ENCODE data around the gene ADGRG3. TPM values are rescaled to one million over a fixed set of nuclear protein-coding genes. Genes with fewer than 3 reads are reported as not detected.

ADGRG3 gene
- total and polyA plus RNA-seq, 10 of the 15 experiments (the other 5 are each of a cell fraction or from before 2014, with no cell fraction given), result 0.10 to 0.11 (median 0.10) TPM; not detected in 7

- H2AFZ ChIP-seq (ENCODE audit: control insufficient read depth, low read depth, low read length), result no peak overlapping the region
- CTCF ChIA-PET, result interaction anchor here (0.7 to 8.1 kb wide), 3 partner anchors 51 to 76 kb away, joined by 3 to 210 read pairs (median 4); no protein-coding TSS in a partner anchor
- SMC1A ChIA-PET (ENCODE audit: uncharacterized antibody, unreplicated experiment), result interaction anchor here (1.2 kb wide), 1 partner anchor 75 kb away, joined by 4 read pairs; no protein-coding TSS in a partner anchor
- no peaks in the 10 kb centered on the region for H3K79me2 ChIP-seq (ENCODE audit: control insufficient read depth, insufficient read depth, low read length)
- no peak overlapping the region for H3K9ac ChIP-seq (ENCODE audit: control insufficient read depth, insufficient read depth, low read length)
- peak; percentile 64 for TF ChIP-seq NR2C1 (IDR thresholded peaks at IDR 0.05)
- 0 out of 2 replicates have a peak, but pooled peaks have one; percentile 22 for TF ChIP-seq RAD21 (IDR thresholded peaks at IDR 0.05; ENCODE audit: insufficient read depth, low read depth, low read length)
- TF ChIP-seq, protein P1, sequence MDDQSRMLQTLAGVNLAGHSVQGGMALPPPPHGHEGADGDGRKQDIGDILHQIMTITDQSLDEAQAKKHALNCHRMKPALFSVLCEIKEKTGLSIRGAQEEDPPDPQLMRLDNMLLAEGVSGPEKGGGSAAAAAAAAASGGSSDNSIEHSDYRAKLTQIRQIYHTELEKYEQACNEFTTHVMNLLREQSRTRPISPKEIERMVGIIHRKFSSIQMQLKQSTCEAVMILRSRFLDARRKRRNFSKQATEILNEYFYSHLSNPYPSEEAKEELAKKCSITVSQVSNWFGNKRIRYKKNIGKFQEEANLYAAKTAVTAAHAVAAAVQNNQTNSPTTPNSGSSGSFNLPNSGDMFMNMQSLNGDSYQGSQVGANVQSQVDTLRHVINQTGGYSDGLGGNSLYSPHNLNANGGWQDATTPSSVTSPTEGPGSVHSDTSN (IDR thresholded peaks at IDR 0.05; ENCODE audit: insufficient replicate concordance, low read depth, low read length), result no peak
- no peak for TF ChIP-seq ESRRA (IDR thresholded peaks at IDR 0.05; ENCODE audit: low read length)
- no peak for TF ChIP-seq KDM1A (IDR thresholded peaks at IDR 0.05; ENCODE audit: borderline replicate concordance)
- TF ChIP-seq NR2F1 (conservative IDR thresholded peaks at IDR 0.05), result peak; percentile 47; the same call in 1 of the 2 replicates
- no peak for TF ChIP-seq KLF5 (IDR thresholded peaks at IDR 0.05; ENCODE audit: partially characterized antibody)
- no peak for TF ChIP-seq BCL11A (IDR thresholded peaks at IDR 0.05; ENCODE audit: low read depth, low read length)
- TF ChIP-seq STAT3 (IDR thresholded peaks at IDR 0.05; ENCODE audit: low read depth, low read length), result no peak
- no peak for TF ChIP-seq NR2C2 (IDR thresholded peaks at IDR 0.05; ENCODE audit: borderline replicate concordance, control insufficient read depth, insufficient read length, low read depth)
- TF ChIP-seq, protein P2, sequence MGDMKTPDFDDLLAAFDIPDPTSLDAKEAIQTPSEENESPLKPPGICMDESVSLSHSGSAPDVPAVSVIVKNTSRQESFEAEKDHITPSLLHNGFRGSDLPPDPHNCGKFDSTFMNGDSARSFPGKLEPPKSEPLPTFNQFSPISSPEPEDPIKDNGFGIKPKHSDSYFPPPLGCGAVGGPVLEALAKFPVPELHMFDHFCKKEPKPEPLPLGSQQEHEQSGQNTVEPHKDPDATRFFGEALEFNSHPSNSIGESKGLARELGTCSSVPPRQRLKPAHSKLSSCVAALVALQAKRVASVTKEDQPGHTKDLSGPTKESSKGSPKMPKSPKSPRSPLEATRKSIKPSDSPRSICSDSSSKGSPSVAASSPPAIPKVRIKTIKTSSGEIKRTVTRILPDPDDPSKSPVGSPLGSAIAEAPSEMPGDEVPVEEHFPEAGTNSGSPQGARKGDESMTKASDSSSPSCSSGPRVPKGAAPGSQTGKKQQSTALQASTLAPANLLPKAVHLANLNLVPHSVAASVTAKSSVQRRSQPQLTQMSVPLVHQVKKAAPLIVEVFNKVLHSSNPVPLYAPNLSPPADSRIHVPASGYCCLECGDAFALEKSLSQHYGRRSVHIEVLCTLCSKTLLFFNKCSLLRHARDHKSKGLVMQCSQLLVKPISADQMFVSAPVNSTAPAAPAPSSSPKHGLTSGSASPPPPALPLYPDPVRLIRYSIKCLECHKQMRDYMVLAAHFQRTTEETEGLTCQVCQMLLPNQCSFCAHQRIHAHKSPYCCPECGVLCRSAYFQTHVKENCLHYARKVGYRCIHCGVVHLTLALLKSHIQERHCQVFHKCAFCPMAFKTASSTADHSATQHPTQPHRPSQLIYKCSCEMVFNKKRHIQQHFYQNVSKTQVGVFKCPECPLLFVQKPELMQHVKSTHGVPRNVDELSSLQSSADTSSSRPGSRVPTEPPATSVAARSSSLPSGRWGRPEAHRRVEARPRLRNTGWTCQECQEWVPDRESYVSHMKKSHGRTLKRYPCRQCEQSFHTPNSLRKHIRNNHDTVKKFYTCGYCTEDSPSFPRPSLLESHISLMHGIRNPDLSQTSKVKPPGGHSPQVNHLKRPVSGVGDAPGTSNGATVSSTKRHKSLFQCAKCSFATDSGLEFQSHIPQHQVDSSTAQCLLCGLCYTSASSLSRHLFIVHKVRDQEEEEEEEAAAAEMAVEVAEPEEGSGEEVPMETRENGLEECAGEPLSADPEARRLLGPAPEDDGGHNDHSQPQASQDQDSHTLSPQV (IDR thresholded peaks at IDR 0.05), result no peak
- TF ChIP-seq, protein P3, sequence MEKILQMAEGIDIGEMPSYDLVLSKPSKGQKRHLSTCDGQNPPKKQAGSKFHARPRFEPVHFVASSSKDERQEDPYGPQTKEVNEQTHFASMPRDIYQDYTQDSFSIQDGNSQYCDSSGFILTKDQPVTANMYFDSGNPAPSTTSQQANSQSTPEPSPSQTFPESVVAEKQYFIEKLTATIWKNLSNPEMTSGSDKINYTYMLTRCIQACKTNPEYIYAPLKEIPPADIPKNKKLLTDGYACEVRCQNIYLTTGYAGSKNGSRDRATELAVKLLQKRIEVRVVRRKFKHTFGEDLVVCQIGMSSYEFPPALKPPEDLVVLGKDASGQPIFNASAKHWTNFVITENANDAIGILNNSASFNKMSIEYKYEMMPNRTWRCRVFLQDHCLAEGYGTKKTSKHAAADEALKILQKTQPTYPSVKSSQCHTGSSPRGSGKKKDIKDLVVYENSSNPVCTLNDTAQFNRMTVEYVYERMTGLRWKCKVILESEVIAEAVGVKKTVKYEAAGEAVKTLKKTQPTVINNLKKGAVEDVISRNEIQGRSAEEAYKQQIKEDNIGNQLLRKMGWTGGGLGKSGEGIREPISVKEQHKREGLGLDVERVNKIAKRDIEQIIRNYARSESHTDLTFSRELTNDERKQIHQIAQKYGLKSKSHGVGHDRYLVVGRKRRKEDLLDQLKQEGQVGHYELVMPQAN (conservative IDR thresholded peaks at IDR 0.05), result no peak
- TF ChIP-seq ZNF274 (IDR thresholded peaks at IDR 0.05; ENCODE audit: insufficient read depth, insufficient read length), result no peak
- no peak overlapping the region for H3K4me3 ChIP-seq
- no TSS peak for BruUV-seq (replicated peaks)
- intact Hi-C loops (cut with micrococcal nuclease; ENCODE audit: unreplicated experiment), result no loop called here
- H3K4me1 ChIP-seq (ENCODE audit: control insufficient read depth, insufficient read depth, low read length), result peaks cover 19% of the 10 kb centered on the region
- POLR2A ChIA-PET, result interaction anchor here (0.5 kb wide), 2 partner anchors 79 to 228 kb away, joined by 4 to 6 read pairs; no protein-coding TSS in a partner anchor
- no peaks in the 10 kb centered on the region; a peak in 1 of 4 replicates for H3K27me3 ChIP-seq (replicated peaks in 1 of 2; ENCODE audit: control insufficient read depth in 2 of 2, insufficient read depth in 2 of 2, low read length in 1 of 2)
- no peaks in the 10 kb centered on the region for H4K20me1 ChIP-seq (ENCODE audit: control insufficient read depth, insufficient read depth)
- ATAC-seq (no peak), FAIRE-seq (no peak), DNase-seq (ENCODE audit: low read depth, low spot score) (no peak)
- in situ Hi-C loops (cut with MboI), result no loop called here
- no peak overlapping the region for H3K27ac ChIP-seq (ENCODE audit: control insufficient read depth, insufficient read depth)
- H3K4me2 ChIP-seq (ENCODE audit: control insufficient read depth, insufficient read depth), result no peak overlapping the region
- H3K9me3 ChIP-seq (replicated peaks; ENCODE audit: control insufficient read depth, insufficient read depth, low read length), result no peaks in the 10 kb centered on the region
- 38% methylated on average over 10 of the region's 10 CpGs for WGBS (ENCODE audit: insufficient coverage, insufficient replicate concordance, low lambda C conversion rate, missing lambda C conversion rate)
- no peaks in the 10 kb centered on the region for H3K36me3 ChIP-seq (ENCODE audit: control insufficient read depth in 2 of 2, insufficient read depth in 2 of 2, low read length in 1 of 2)
- RAD21 ChIA-PET (ENCODE audit: unreplicated experiment), result interaction anchor here (0.9 to 1.1 kb wide), 3 partner anchors 42 to 84 kb away, joined by 3 read pairs; partner anchors contain the start of gene KATNB1
Measured at GRCh38 chr16:57651344-57652333, 16.5 kb upstream of the ADGRG3 start.
